Muscle of arm (tissue), 12 donors: Measurements from ENCODE around the gene PROK2. TPM values are rescaled to one million over a fixed set of nuclear protein-coding genes. Genes with fewer than 3 reads are reported as not detected.

Experiments
- DNase-seq: peaks from one replicate; pipeline ENCODE4 v3.0.0-alpha.2; 2013
- polyA plus RNA-seq, 12 donors: library from polyadenylated mRNA; unstranded; fragments of 120-200 nt; gene quantifications; one replicate each; pipeline ENCODE4 v1.2.1, GENCODE V29; 2013; ENCODE audit not compliant: insufficient read length in 12 of 12

Gene PROK2
- polyA plus RNA-seq, 12 donors: 0.12 to 2.0 (median 0.57) TPM; not detected in 2

DNA sequence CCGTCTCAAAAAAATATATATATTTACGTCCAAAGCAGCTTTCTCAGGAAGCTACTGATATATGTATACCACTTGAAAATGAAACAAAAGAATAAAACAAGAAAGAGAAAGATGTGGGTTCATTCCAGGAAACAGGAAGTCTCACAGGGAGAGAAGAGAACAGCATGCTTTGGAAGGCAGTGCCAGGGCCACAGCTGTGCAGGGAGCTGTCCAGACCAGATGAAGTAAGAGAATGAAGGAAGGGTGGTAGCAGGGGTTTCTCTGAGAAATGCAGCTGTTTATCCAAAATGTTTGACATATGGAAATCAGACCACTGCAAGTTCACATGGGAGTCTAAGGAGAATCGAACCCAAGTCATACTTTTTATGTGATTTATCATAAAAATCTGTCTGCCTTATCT lies 40.2 kb downstream of the PROK2 start:
- DNase-seq: no peak

DNA sequence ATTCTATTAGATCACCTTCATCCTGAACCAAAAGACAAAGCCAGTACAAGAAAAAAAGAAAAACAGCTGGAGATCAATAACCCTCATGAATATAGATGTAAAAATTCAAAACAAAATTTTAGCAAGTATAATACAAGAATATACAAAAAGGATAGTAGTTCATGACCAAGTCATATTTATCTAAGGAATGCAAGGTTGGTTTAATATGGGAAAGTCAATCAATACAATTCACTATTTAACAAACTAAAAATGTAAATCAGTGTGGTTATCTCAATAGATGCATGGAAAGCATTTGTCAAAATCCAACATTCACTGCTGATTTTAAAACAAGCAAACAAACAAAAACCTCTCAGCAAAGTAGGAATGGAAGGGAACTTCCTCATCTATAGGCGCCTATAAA lies 42.3 kb downstream of the PROK2 start:
- DNase-seq: no peak

DNA sequence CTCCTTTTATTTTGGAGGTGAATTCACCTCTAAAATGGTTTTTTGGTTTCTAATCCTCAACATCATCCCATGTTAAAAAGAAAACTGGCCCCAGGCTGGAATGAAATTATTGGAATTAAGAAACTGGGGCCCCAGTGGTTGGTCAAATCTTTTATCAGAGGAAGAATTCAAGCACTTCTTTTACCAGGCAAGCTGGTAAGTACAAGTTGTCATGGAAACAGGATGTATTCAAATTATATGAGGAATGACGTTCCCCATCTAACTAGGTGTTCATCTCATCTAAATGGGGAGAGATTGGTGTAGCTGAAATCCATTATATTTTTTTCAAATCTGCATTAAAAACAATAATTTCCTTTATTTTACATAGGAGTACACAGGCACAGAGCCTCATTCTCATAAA lies 50.1 kb downstream of the PROK2 start:
- DNase-seq: no peak

DNA sequence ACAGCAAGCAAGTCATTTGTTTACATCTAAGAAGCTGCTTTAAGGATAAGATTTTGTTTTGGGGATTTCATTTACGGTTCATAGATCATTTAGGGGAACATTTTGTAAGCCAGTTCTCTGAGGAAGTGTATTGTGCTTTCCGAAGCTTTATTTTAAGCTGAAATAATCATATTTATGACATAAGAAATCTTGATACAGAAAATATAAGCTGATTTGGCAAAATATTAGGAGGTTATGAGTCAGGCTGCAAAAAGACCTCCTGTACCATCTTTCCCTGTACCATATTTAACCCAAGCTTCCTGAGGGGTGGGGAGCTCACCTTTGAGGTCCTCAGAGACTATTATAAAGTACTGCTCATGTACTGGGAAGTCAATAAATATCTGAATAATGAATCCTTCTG lies 51.6 kb downstream of the PROK2 start:
- no peak for DNase-seq

DNA sequence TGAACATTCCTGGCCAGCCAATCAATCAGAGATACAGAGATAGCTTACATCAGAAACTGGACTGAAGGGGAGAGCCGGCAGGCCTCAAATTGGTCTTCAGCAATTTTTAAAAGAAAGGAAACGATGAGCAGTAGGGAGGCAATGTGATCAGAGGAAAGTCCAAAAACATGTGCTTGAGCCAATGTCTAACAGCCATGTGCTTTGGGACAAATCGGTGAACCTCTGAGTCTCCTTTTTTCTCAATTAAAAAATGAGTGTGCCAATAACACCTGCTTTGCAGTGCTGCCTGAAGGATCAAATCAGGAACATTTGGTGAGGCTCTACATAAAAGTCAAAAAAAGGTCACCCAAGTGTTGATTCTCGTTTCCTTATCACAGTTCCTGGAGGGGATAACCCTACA lies 52.3 kb downstream of the PROK2 start:
- no peak for DNase-seq

DNA sequence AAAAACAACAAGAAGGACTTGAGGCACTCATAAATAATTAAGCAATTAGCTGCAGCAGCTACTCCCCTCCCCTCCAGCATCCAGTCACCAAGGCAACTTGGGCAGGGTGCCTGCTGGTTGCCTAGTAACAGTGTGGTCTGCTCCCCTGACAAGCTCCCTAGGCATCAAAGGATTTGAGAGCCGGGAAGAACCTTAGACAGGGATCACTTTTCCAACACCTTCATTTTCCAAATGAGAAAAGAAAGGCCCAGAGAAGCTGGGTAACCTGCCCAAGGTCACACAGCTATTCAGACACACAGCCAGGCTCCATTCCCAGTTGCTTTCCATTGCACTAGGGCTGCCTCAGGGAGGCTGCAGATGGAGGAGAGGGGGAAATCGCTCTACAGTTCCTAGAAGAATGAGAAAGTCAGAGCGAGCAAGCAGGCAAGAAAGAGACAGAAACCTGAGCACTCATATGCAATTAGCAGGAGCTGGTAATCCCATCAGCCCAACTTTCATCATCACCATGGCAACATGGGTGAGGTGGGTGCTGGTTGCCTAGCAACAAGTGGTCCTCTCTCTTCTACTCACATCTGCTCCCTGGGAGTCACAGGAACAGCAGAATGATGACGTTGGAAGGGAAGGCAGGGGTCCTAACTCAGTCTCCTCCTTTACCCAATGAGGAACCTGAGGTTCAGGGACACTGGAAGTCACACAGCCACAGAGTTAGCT lies 56.2 kb downstream of the PROK2 start:
- DNase-seq: no peak

DNA sequence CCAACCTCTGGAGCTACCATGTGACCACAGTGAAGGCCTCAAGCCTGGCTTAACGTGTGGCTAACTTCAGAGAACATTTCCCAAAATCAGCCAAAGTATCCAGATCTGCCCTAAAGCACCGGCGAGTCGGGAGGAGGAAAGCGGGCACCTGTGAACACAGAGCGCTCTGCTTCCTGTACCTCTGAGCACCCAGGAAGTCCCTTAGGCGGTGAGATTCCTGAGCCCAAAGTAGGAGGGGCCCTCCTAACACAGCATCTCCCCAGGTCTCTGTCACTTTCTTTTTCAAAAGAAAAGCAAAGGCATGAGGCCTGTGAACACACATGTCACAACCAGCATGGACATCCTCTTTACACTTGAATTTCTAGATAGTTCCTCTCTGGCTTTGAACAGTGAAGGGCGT lies 58.8 kb downstream of the PROK2 start:
- DNase-seq: no peak

DNA sequence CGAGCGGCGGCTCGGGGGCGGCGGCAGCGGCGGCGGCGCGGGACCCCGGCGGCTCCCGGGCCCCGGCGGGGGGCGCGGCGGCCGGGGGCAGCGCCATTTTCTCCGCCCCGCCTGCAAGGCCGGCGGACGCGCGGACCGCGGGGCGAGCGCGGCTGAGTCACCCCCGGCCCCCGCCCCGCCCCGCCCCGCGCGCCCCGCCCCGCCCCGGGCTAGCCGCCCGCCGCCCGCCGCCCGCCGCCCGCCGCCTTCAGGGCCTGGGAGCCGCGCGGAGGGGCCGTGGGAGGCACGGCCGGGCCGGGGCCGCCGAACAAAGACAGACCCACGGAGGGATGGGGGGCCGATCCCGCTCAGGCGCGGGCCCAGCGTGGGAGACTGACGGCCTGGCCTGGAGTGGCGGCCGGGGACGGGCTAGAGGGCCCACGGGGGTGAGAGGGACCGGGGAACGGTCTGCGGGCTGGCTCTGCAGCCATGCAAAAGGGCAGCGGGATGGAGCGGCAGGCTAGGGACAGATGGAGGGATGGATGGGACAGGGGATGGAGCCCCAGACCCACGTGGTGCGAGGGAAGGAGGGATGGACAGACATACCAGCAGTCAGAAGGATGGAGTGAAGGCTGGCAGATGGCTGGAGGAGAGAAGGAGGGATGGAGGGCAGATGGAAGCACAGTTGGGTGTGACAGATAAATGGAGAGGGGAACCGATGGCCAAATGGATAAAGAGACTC lies 59.5 kb downstream of the PROK2 start, which contains the start of gene EIF4E3:
TSS of gene EIF4E3 (minus strand) at position 132 of the 721 bp plus-strand sequence. CDS start at position 97, 35 bp downstream.
- no peak for DNase-seq

DNA sequence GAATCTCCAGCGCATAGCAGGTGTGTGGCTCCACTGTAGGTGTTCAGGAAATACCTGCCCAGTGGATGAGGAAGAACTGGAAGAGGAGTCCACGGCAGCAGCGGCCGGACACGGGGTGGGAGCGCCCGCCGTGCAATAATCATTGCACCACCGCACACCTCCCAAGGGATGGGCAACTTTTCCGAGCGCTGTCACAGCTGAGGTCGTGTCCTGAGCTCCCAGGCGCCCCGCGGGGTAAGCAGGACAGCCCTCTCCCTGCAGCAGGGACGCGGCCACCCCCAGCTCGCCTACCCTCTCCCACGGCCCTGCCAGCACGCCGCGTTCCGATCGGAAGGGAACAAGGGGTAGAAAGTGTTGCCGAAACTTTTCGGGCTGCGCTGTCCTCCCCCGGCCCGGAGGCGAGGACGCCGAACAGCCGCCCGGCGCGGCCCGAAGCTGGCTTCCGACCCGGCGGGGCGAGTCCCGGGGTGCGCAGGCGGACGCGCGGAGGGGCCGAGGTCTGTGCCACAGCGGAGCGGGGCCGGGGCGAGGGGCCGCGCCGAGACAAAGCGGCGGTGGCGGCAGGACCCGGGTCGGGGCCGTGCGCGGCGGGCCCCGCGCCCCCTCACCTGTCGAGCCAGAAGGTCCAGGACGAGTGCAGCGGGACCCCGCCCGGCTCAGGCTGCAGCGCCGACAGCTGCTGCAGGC lies 60.2 kb downstream of the PROK2 start:
- DNase-seq: no peak

DNA sequence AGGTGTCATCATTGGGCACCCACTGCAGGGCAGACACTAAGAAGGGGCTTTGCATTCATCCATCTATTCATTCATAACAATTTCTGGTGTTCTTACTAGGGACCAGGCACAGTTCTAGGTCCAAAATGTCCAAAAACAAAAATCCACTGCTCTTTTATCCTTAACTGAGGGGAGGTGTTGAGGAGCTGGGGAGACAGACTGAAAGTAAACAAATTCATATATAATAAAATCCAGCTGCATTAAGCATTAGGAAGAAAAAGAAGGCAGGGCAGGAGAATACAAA lies 60.8 kb downstream of the PROK2 start:
- no peak for DNase-seq

DNA sequence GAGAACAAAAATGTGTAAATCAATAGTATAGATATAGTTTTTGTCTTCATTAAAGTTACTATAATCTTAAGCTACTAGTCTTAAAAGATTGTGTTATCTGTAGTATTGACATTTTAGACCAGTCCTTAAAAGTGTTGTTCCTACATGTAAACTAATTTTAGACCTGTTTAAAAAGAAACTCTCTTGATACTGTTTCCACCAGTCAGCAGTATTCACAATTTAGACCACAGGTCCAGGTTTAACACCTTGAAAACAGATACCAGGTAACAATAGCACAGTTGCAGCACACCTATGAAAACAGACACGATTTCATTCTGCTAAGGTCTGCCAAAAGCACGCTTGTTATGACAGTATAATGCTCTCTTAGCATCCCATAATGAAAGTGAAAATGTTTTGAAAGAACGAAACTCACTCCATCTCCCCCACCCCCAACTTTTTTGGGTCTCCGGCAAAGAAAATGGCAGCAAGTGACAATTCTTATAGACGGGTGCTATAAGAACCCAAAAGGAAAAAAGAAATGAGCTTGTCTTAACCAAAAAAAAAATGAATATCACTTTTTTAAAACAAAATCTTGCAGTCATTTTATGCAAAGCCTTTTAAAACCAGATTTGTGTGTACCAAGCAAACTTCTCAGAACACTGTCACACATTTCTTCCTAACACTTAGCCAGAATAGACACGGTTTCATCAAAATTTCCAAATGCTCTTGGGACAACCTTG lies 61.3 kb downstream of the PROK2 start:
- no peak for DNase-seq

DNA sequence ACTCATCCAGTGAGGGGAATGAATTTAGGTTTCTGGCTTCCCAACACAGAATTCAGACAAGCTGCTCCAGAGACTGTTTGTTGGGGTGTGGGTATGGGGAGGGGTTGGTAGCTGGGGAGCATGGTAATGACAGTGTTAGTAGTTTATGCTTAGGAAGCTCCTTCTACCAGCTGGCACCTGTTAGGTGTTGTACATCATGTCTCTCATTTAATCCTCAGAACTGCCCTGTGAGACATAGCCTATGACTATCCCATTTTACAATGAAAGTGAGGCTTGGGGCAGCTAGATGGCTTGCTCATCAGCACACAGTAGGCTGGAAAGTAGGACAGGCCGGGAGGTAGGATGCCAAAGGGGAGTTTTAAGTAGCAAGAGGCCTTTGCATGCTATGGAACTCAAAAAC lies 62.3 kb downstream of the PROK2 start:
- DNase-seq: no peak

Other genes starting within 250 kb of the PROK2 start
- gene FOXP1, start 201.4 kb downstream of the PROK2 start, polyA plus RNA-seq: 100 to 1,000 TPM in 1 of 12 donors, 10 to 100 TPM in 11; 17.7 to 192 (median 22.0) TPM
- gene EIF4E3, start 59.7 kb downstream of the PROK2 start, polyA plus RNA-seq: 10 to 100 TPM in 6 of 12 donors, 1 to 10 TPM in 5, not detected in 1; 8.7 to 13.1 (median 10.5) TPM
- 1 to 10 TPM in 11 of 12 donors, not detected in 1; 2.7 to 8.6 (median 3.8) TPM for gene GPR27, start 31.3 kb downstream of the PROK2 start, polyA plus RNA-seq